Endometrial microvascular endothelial cells (primary cell): ENCODE data around the gene DEPDC5. TPM values are rescaled to one million over a fixed set of nuclear protein-coding genes. Genes with fewer than 3 reads are reported as not detected.
"Not testable (repeated sequence)": the region's sequence is repeated elsewhere in the genome, so short reads cannot be mapped to it uniquely, and the experiment has no call there.

Experiments
- in situ Hi-C: cut with HindIII; loops from 2 replicates; pipeline ENCODE4 v1.10.0; 2017; ENCODE audit warnings: low sequenced_read_pairs, low pct_unique_long_range_greater_than_20kb; ENCODE audit errors: inconsistent ontology term
- total RNA-seq: library from RNA; depleted of rRNA; stranded (reverse); fragments of >200 nt; gene quantifications from one replicate; pipeline ENCODE4 v1.2.3, GENCODE V29; 2015; ENCODE audit errors: inconsistent ontology term

DEPDC5 gene
- total RNA-seq, 1 donor from 2014 or later, result 14.9 TPM

DNA sequence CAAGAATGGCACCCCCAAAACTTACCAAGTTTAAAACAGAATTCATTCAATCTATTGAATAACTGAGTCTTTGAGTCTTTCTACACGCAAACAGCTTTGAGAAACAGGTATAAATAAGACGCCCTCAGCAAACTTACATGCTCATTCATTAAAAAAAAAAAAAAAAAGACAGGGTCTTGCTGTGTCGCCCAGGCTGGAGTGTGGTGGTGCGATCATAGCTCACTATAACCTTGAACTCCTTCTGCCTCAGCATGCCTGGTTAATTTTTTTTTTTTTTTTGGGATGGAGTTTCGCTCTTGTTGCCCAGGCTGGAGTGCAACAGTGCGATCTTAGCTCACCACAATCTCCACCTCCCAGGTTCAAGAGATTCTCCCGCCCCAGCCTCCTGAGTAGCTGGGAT, 9.9 kb upstream of the DEPDC5 start:
- in situ Hi-C loops, result no loop called here

DNA sequence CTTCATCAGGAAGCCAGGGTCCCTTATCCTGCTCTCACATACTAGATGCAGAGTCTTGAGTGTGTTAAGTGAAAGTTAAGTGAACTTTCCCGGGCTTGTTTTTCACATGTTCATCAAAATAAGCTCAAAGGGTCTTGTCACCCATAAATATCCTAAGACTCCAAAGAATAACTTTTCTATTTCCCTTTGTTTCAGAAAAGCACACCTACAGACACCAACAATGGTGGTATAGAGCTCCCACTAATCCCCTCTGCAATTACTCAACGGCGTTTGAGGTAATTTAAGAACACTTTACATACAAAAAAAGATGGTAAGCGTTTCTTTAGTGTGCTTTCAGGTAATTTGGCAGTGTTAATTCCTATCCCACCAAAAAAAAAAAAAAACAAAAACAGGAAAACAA, 6.4 kb upstream of the DEPDC5 start:
- in situ Hi-C loops, result no loop called here

DNA sequence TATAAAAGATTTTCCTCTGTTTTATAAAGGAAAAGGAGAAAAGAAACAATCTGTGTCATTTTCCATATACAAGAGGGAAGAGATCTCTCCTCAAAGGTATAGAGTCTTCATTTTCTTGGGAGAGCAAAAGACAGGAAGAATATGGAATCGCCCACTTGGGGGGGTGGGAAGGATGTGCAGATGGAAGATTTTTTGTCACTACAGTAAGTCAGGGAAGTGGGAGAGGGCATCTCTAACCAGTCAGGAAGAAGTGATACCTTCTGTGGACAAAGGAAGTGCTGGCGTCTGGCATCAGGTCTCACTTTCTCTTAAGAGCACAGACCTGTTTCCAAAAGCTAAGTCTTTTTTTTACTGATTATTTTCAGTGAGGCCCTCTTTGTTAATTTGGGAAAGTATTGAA, 5.3 kb upstream of the DEPDC5 start:
- in situ Hi-C loops, result no loop called here

DNA sequence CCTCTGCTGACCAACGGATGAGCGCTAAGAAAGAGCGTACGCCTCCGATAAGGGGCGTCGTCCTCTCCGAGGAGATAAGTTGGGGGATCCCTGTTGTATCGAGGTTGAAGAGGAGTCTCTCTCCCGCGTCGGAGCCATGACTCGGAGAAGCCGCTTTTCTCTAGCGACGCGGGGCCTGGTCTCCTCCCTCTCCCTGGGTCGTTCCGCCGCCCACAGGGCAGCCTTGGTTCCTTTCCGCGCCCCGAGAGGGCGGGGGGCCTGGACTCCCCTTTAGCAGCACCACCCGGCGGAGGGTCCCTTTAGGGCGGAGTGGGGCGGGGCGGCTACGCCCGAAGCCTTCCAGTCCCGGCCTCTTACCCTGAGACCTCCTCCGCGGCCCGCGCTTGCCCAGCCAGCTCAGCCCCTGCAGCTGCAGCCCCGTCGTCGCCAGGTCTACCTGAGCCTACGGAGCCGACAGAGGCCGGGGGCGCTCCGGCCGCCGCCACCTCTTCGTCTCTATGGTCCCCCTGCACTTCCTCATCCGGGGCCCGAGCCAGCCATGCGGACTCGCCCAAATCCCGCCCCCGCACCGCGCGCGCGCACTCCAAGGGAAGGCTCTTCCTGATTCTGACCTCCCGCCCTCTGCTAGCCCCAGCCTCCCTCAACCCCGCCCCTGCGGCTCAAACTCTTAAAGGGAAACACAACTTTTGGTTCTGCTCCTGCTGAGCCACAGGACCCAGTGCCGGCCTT, 4.0 kb upstream of the DEPDC5 start, which contains the start of gene PRR14L:
Gene PRR14L, minus strand, starts transcription at position 497 of the 729 bp plus-strand sequence. CDS start 11,272 bp downstream, outside the sequence.
- in situ Hi-C loops, result no loop called here

DNA sequence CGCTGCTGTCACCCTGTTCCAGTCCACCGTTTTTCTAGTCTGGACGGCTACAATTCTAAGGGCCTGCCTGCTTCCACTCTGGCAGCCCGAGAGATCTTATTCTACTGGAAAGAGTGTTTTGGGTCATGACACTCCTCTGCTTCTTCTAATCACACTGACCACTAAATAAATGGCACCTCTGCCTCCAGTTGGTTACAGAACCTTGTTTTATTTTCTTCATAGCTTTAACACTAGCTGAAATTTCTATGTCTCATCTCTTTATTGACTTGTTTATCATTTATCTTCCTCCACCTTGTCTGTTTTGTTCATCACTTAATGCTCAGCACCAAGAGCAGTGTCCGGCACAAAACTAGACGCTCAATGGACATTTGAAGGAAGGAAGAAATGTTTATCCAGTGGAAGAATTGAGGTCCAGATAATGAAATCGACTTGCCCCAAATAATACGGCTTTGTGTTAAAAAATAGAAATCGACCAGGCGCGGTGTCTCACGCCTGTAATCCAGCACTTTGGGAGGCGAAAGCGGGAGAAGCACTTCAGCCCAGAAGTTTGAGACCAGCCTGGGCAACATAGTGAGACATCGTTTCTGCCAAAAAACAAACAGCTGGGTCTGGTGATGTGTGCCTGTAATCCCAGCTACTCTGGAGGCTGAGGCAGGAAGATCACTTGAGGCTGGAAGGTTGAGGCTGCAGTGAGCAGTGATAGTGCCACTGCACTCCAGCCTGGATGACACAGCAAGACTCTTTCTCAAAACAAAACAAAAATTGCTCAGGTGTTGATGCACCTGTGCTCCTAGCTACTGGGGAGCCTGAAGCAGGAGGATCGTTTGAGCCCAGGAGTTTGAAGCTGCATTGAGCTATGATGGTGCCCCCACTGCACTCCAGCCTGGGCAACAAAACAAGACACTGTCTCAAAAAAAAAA, 3.2 kb upstream of the DEPDC5 start:
- in situ Hi-C loops, result no loop called here

DNA sequence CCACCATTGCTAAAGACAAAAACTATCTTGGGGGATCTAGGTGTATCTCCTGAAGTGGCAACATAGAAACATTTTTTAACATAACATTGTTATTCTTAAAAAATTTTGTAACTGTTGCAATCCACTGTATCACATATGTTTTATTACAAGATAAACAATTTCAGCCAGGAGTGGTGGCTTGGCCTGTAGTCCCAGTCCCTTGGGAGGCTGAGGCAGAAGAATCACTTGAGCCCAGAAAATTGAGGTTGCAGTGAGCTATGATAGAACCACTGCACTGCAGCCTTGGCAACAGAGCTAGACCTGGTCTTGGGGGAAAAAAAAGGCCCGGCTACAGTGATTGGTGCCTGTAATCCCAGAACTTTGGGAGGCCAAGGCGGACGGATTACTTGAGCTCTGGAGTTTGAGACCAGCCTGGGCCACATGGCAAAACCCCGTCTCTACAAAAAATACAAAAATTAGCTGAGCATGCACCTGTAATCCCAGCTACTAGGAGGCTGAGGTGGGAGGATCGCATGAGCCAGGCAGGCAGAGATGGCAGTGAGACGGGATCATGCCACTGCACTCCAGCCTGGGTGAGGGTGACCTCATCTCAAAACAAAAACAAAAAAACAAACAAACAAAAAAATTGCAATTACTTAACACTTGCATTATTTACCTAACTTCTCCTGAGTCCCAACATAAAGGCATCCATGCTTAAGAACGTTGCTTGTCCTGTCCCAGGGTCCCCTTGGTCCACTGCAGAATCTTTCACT, 1.5 kb upstream of the DEPDC5 start:
- in situ Hi-C loops, result no loop called here

DNA sequence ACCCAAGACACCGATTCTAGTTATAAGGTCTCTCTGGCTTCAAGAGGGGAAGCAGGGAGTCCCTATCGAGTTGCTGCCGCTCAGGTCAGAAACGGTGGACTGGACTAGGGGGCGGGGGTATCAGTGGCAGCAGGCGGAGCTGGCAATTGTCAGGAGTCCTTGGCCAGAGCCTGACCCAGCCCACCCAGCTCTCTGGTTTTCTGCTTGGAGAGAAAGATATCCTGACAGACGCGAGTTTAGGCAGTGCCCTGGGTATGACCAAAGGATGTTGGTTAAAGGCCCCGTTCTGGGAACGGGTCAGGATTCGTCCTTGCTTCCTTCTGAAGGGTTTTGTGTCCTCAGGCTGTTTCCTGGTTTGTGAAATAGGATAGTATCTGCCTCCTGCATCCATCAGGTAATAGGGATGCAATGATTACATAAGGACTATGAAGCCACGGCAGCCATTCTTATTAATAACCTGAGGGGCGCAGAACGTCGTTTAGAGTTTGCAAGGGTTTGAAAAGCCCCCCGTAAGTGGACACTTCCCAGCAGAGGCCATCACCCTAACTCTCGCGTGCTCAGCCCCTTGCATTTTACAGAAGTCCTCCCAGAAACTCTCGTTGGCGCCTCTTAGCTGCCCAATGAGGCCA, 700 bp upstream of the DEPDC5 start:
- in situ Hi-C loops, result no loop called here

DNA sequence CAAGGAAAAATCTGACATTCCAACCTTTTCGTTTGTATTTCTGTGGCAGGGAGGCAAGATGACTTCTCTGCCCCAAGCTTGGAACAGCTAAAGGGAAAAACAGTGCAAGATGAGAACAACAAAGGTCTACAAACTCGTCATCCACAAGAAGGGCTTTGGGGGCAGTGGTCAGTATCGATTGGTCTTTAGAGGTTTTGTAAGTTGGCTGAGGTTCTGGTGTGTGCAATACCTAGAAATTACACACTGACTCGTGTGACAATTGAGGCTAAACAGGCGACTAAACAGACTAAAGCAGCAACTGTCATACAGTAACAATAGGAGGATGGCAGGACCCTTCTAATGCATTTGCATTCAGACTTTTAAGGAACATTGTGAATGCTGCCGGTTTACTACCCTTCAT, 994 bp downstream of the DEPDC5 start:
- in situ Hi-C loops, result no loop called here

DNA sequence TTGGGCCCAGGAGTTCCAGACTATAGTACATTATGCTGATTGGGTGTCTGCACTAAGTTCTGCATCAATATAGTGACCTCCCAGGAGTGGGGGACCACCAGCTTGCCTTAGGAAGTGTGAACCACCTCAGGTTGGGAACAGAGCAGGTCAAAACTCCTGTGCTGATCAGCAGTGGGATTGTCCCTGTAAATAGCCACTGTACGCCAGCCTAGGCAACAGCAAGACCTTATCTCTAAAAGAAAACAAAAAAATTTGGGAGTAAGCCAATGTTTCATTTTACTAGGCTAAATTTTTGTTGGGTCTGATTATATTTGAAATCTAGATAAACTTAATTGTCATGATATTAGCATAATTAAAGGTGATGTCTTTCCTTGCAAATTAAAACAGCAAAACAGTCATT, 3.4 kb downstream of the DEPDC5 start:
- in situ Hi-C loops, result no loop called here

DNA sequence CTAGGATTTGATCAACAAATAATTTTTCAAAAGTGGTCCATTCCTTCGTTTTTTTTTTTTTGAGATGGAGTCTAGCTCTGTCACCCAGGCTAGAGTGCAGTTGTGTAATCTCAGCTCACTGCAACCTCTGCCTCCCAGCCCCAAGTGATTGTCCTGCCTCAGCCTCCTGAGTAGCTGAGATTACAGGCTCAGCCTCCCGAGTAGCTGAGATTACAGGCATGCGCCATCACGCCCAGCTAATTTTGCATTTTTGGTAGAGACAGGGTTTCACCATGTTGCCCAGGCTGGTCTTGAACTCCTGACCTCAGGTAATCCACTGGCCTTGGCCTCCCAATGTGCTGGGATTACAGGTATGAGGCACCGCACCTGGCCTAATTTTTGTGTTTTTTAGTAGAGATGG, 5.0 kb downstream of the DEPDC5 start:
- in situ Hi-C loops, result not testable (repeated sequence)

DNA sequence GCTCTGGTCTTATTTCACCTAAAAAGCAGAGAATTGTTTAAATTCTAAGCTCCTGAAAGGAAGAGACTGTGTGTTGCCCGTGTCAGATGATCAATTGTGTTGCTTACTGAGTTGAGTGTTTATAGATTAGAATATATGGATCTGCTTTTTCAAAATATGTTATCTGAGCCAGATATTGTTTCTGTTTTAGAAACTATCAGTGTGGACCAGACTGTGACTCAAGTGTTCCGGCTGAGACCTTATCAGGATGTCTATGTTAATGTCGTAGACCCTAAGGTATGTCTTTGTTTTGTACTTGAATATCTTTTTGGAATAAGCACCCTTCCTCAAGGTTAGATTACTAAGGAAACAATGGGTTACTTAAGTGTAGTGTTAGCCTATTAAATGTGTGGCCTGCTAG, 11.0 kb downstream of the DEPDC5 start:
- in situ Hi-C loops, result no loop called here

DNA sequence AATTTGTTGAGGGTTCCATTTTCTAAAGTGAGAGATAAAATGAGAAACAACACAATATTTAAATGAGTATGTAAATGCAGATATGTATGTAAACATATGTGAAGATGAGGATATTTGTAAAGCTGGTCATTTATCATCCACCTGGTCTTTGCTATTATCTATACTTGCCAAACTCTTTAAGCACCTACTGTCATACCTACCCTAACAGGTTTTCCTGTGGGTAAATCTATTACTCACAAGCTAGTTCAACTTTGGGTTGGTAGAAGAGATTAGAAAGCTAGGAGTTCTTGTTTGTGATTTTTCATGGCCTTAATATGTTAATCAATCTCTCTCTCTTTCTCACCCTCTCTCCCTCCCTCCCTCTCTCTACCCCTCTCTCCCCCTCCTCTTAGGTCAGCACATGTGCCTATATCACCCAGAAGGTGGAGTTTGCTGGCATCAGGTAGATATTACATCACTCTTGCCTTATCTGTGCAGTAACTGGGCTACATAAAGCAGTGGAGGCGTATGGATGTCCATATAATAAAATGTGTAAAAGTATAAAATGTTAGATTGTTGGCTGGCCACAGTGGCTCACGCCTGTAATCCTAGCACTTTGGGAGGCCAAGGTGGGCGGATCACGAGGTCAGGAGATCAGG, 14.7 kb downstream of the DEPDC5 start:
- in situ Hi-C loops, result no loop called here

DNA sequence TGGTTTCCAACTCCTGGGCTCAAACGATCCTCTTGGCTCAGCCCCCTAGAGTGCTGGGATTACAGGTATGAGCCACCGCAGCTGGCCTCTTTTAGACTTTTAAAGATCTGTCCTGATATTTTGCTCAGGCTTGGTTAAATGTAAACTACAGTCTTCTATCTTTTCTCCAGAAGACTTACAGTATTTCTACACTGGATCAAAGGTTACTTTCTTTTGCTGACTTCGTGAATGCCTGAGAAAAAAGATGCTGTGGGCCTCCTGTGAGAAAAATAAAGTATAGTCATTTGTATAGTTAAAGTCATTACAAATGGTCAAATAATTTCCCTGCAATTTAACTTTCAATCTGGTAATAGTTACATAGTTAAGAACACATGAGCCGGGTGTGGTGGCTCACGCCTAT, 19.6 kb downstream of the DEPDC5 start:
- in situ Hi-C loops, result no loop called here

DNA sequence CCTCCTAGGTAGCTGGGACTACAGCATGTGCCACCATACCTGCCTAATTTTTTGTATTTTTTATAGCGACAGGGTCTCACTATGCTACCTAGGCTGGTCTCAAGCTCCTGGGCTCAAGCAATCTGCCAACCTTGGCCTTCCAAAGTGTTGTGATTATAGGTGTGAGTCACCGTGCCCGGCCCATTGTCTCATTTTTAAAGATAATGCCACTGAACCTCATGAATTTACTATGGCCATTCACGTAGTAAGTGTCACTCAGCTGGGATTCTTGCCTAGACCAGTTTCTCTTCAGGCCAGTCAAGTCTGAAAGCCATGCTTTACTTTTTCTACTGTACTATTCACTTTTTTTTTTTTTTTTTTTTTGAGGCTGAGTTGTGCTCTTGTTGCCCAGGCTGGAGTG, 22.4 kb downstream of the DEPDC5 start:
- in situ Hi-C loops, result no loop called here

DNA sequence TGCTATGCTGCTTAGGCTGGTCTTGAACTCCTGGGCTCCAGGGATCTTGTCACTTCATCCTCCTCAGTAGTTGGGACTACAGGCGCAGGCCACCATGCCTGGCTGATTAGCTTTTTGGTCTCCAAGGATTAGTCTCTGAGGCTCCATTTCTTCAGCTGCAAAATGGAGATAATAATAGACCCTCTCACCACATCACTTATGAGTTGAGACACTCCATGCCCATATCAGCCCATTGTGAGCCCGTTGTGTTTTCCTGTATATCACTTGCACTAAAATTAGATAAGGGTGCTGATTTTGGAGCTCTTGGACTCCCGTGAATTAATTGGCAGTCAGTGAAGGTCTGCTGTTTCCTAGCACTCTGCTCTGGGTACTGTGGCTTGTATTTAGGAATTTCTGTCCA, 36.0 kb downstream of the DEPDC5 start:
- in situ Hi-C loops, result no loop called here

DNA sequence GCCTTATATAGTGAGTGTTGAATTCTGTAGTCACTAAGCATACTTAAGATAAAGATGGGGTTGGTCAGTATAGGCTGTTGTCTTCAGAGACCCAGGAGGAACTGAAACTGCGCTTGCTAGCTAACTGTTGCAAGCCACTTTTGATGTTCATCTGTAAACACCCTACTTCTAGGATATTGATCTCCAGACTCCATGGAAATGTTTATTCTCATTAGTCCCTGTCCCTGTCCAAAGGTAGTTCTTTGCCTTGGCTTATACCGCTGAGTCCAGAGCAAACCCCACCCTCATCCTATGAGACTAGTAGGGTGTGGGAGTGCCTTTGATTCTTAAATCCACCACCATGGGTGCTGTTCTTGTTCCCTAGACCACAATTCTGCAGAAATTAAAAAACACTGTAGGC, 36.4 kb downstream of the DEPDC5 start:
- in situ Hi-C loops, result no loop called here

DNA sequence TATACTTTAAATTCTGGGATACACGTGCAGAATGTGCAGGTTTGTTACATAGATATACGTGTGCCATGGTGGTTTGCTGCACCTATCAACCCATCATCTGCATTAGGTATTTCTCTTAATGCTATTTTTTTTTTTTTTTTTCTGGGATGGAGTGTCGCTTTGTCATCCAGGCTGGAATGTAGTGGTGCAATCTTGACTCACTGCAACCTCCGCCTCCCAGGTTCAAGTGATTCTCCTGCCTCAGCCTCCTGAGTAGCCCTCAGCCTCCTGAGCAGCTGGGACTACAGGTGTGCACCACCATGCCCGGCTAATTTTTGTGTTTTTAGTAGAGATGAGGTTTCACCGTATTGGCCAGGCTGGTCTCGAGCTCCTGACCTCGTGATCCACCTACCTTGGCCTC, 45.5 kb downstream of the DEPDC5 start:
- in situ Hi-C loops, result not testable (repeated sequence)

DNA sequence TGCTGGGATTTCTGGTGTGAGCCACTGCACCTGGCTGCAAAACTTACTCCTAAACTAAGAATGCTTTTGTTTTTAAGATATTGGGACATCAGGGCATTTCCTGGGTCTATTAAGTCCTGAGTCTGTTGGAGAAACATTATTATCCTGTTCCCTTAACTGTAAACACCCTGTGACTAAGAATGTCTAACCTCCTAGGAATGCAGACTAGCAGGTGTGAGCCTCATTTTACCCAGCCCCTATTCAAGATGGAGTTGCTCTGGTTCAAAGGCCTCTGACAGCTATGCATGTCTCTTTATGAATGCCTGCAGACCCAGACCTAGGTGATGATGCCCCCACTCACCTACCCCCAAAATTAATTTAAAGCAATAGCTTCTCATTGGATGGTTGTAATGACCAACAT, 46.2 kb downstream of the DEPDC5 start:
- in situ Hi-C loops, result no loop called here

DNA sequence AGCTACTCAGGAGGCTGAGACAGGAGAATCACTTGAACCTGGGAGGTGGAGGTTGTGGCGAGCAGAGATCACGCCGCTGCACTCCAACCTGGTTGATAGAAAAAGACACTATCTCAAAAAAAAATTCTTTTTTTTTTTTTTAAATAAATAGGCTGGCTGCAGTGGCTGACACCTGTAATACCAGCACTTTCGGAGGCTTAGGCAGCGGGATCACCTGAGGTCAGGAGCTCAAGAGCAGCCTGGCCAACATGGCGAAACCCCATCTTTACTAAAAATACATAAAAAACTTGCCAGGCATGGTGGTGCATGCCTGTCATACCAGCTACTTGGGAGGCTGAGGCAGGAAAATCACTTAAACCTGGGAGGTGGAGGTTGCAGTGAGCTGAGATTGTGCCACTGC, 47.0 kb downstream of the DEPDC5 start:
- in situ Hi-C loops, result not testable (repeated sequence)
